WI38 (cell line): ENCODE results near the gene NOL9.

Experiments used
- H3K4me3 ChIP-seq: 2 replicates; pipeline ENCODE4 v1.5.1; 2011; ENCODE audit warnings: low read depth, mild to moderate bottlenecking, control low read depth, low read length
- TF ChIP-seq, protein P1 (sequence below): IDR thresholded peaks from 2 replicates; pipeline ENCODE4 v1.5.1; 2012; ENCODE audit warnings: low read depth, mild to moderate bottlenecking, control low read depth, low read length

The NOL9 gene

DNA sequence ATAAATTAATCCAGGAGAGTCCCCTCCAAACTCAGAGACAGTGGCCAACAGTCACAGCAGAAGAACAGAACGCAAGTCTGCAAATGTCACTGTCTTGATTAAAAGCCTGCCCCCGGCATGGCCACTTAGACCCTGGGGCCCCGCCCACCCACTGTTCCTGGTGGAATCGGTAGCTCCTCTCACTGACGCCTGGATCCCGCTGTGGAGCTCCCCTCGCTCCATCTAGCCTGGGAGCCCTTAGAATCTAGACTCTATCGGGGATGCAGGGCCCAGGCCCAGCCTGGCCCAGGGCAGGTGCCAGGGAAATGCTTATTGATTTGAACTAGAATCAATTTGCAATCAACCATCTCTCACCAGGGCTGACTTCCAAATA, 41.4 kb downstream of the NOL9 start:
- TF ChIP-seq, protein P1, sequence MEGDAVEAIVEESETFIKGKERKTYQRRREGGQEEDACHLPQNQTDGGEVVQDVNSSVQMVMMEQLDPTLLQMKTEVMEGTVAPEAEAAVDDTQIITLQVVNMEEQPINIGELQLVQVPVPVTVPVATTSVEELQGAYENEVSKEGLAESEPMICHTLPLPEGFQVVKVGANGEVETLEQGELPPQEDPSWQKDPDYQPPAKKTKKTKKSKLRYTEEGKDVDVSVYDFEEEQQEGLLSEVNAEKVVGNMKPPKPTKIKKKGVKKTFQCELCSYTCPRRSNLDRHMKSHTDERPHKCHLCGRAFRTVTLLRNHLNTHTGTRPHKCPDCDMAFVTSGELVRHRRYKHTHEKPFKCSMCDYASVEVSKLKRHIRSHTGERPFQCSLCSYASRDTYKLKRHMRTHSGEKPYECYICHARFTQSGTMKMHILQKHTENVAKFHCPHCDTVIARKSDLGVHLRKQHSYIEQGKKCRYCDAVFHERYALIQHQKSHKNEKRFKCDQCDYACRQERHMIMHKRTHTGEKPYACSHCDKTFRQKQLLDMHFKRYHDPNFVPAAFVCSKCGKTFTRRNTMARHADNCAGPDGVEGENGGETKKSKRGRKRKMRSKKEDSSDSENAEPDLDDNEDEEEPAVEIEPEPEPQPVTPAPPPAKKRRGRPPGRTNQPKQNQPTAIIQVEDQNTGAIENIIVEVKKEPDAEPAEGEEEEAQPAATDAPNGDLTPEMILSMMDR = no peak
- no peak overlapping the region for H3K4me3 ChIP-seq

DNA sequence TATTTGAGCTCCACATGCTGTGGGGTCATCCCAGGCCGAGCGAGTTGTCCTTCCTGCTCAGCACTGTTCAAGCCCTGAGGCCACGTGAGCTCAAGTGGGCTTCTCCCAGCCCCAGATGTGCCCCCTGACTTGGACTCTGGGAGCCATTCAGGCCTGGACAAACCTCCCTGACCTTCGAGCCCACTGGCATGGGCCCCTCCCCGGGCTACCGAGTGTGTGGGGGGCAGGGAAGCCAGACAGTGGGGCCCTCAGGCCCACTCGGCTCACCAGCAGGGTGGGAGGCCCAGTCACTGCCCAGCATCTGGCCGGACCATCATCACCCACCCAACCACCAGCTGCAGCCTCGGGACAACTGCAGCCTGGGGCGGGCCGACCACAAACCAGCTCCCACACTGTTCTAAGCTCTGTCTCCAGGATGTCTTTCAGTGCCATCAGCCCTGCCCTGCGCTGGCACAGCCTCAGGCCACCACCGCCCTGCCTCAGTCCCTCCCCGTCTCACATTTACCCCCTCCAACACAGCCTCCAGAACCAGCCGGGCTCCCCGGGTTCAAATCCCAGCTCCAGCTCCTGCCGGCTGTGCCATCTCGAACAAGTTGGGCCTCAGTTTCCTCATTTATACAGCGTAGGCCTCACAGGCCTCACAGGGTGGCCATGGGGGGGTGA, 41.9 kb downstream of the NOL9 start:
- no peak overlapping the region for H3K4me3 ChIP-seq
- TF ChIP-seq, protein P1 = no peak

DNA sequence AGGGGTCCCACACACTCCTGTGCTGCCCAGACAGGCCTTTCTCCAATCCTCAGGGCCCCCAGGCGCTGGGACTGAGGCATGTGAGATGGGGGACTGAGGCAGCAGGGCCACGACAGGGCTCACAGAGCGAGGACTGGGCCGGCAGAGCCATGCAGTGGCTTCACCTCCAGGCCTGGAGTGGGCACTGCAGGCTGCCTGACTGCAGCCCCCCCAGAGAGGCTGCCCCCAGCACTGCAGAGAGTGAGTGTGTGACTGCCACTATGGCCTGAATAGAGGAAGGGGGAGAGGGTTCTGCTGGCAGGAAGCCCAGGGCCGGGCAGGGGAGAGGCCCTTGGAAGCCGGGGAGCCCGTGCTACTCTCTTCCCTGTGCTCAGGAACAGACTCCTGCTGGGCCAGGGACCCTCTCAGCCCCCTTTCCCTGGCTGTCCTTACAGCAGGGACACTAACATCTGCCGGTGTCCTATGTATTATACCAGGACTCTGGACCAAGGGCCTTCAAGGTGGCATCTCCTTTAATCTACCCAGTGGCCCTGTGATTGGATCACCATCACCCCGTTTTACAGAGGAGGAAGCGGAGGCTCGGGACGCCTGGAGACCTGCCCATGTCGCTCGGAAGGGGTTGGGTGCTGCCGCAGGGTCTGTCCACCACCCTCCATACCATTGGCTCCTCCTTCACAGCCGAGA, 42.6 kb downstream of the NOL9 start:
- no peak overlapping the region for H3K4me3 ChIP-seq
- TF ChIP-seq, protein P1 = no peak

DNA sequence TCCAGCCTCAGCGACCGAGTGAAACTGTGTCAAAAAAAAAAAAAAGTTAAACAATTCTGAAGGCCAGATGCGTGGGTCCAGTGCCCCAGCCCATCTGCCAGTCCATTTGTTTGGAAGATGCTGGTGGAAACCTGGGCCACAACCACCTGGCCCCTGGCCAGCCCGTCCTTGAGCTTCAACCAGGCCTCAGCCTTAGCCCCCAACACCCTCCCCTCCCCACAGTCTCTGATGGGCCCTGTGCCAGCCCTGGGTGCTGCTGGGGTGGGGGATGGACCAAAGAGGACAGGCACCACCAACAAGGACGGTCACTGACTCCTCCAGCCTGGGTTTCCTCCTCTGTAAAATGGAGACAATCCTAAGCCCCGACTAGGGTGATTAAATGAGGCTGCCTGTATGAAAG, 43.3 kb downstream of the NOL9 start:
- TF ChIP-seq, protein P1 = no peak

DNA sequence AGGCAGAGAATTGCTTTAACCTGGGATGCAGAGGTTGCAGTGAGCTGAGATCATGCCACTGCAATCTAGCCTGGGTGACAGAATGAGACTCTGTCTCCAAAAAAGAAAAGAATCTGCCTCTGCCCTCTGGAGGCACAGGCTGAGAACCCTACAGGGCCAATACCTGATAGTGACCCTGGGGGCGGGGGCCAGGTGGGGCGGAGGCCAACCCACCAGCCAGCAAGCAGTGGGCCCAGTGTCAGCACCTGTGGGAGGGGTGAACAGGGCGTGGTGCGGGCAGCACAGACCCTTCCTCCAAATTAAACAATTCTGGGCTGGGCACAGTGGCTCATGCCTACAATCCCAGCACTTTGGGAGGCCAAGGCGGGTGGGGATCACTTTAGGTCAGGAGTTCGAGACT, 43.8 kb downstream of the NOL9 start:
- no peak overlapping the region for H3K4me3 ChIP-seq
- TF ChIP-seq, protein P1 = no peak

More for the DNA sequence above, 43.3 kb downstream of the NOL9 start:
- H3K4me3 ChIP-seq = no peak overlapping the region

DNA sequence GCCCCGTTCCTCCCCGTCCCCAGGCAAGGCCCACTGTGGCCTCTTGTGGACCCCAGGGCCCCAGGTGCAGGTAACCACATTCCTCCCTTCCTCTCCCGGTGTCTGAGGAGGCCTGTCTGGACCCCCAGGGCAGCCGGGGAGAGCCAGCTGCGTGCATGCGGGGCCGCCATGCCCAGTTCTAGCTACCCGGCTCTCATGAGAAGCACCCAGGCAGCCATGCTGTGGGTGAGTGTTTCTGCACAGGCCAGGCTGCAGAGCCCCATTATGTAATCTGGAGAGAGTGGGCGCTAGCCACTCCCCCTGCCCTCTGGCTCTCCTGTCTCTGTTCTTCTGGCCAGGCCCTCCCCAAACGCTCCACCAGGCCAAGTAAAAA, 44.4 kb downstream of the NOL9 start:
- H3K4me3 ChIP-seq = no peak overlapping the region
- TF ChIP-seq, protein P1 = no peak

DNA sequence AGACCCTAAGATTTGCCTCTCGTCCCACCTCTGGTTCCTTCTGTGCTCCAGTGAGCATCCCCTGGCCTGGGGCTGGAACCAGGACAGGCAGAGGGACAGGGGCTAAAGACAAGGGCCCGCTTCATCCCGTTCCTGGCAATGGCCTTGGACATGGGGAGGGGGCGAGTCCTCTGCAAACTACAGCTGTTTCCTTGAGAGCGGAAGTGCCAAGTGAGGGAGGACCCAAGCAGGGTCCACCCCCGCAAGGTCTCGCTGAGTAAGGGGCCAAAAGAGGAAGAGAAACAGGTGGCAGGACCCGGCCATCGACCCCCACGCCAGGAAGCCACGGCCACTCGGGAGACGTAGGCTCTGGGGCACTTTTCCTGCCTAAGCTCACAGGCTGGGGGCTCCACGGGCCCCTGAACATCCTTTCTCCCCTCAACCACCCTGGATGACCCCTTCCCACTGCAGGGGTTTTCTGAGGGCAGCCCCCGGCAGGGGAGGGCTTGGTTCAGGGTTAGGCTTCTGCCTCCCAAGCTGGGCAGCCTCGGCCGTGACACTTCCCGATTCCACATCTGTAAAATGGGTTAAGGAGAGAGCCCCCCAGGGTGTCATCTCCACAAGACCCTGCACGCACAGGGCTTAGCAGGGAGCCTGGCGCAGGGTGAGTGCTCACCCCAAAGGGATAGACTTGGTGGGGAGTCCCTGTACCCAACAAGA, 44.9 kb downstream of the NOL9 start:
- H3K4me3 ChIP-seq = no peak overlapping the region
- TF ChIP-seq, protein P1 = no peak
